Ishikawa (cell line): ENCODE measurements around the gene COL2A1.

Experiments used
- CEBPB ChIP-seq: IDR thresholded peaks from 2 replicates; pipeline ENCODE4 v1.6.1; 2012
- TCF12 ChIP-seq: IDR thresholded peaks from 2 replicates; pipeline ENCODE4 v1.6.1; 2012; ENCODE audit warnings: low read depth
- TEAD4 ChIP-seq: IDR thresholded peaks from 2 replicates; pipeline ENCODE4 v1.6.1; 2012
- TF ChIP-seq, protein P1 (sequence below): IDR thresholded peaks from 2 replicates; pipeline ENCODE4 v1.6.1; 2012

DNA sequence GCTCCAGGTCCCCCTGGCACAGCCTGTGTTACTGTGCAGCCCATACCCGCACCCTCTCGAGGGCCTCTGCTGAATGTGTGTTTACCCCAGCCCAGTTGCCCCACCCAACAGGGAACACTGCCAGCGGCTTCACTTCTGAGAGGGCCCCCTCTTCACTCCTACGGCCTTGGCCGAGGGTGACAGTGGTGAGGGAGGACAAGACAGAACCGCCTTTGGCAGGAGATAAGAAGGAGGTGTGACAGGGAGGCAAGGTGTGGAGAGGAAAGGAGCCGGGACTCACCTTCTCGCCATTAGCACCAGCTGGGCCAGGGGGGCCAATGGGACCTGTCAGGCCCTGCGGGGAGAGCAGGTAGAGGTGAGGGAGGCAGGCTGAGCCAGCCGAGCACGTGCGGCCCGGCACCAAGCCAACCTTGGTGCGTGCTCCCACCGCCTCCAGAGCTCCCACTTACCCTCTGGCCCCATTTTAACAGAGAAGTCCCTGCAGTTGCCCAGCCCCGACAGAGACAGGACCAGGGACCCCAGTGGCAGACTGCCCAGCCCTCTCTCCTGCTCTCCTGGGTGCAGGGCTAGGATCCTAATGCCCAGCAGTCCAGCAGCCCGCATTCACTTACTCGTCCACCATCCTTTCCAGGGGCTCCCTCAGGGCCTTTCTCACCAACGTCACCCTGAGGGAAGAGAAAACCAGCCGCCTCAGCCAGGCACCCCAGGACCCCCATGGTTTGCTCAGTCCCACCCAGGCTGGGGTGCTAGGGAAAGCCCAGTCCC lies 22.6 kb downstream of the COL2A1 start:
- TF ChIP-seq CEBPB (no peak), TCF12 (no peak), TEAD4 (no peak)
- TF ChIP-seq, protein P1, sequence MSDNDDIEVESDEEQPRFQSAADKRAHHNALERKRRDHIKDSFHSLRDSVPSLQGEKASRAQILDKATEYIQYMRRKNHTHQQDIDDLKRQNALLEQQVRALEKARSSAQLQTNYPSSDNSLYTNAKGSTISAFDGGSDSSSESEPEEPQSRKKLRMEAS, result no peak
